ENCODE results near the gene PLCH2. TPM values are rescaled to one million over a fixed set of nuclear protein-coding genes. Genes with fewer than 3 reads are reported as not detected.

PLCH2 gene
- total RNA-seq, 4 donors from 2014 or later = 0.16 to 1.7 (median 0.44) TPM

- TF ChIP-seq CTCF (IDR thresholded peaks at IDR 0.05) = no peak
- ATAC-seq (ENCODE audit: low FRiP score) (no peak), DNase-seq (ENCODE audit: low spot score) (no peak)
These were observed 518 bp upstream of the PLCH2 start for GRCh38 chr1:2475571-2475970.

- no peak for TF ChIP-seq CTCF (IDR thresholded peaks at IDR 0.05)
- DNase-seq (ENCODE audit: low spot score) (no peak), ATAC-seq (ENCODE audit: low FRiP score) (no peak)
These were observed 1.2 kb downstream of the PLCH2 start for GRCh38 chr1:2477309-2477708.

GRCh38 chr1:2477791-2478499 is 1.9 kb downstream of the PLCH2 start:
- ATAC-seq (ENCODE audit: low FRiP score) (no peak), DNase-seq (ENCODE audit: low spot score) (no peak)
- no peak for TF ChIP-seq CTCF (IDR thresholded peaks at IDR 0.05)

- no peak for DNase-seq (ENCODE audit: low spot score)
- ATAC-seq (ENCODE audit: low FRiP score) = no peak
- TF ChIP-seq CTCF (IDR thresholded peaks at IDR 0.05) = no peak
These were observed 3.1 kb downstream of the PLCH2 start for GRCh38 chr1:2479186-2479585.

- no peak for TF ChIP-seq CTCF (IDR thresholded peaks at IDR 0.05)
- ATAC-seq (ENCODE audit: low FRiP score) = no peak
- no peak for DNase-seq (ENCODE audit: low spot score)
These were observed 3.5 kb downstream of the PLCH2 start for GRCh38 chr1:2479618-2480017.

GRCh38 chr1:2480236-2480985 is 4.3 kb downstream of the PLCH2 start:
- no peak for DNase-seq (ENCODE audit: low spot score)
- no peak for TF ChIP-seq CTCF (IDR thresholded peaks at IDR 0.05)
- ATAC-seq (ENCODE audit: low FRiP score) = no peak

GRCh38 chr1:2480986-2481364 is 4.9 kb downstream of the PLCH2 start:
- TF ChIP-seq CTCF (IDR thresholded peaks at IDR 0.05) = no peak
- ATAC-seq (ENCODE audit: low FRiP score) (no peak), DNase-seq (ENCODE audit: low spot score) (no peak)

Measured in omental fat pad (tissue), 4 donors.